Kidney glomerular epithelial cell (primary cell): ENCODE results near the gene RNF32.
"Not testable (repeated sequence)": the region's sequence is repeated elsewhere in the genome, so short reads cannot be mapped to it uniquely, and the experiment has no call there.

Source experiments
- DNase-seq: peaks from one replicate; lab custom pipeline; 2025; lab: John Stamatoyannopoulos, UW

RNF32 gene

DNA sequence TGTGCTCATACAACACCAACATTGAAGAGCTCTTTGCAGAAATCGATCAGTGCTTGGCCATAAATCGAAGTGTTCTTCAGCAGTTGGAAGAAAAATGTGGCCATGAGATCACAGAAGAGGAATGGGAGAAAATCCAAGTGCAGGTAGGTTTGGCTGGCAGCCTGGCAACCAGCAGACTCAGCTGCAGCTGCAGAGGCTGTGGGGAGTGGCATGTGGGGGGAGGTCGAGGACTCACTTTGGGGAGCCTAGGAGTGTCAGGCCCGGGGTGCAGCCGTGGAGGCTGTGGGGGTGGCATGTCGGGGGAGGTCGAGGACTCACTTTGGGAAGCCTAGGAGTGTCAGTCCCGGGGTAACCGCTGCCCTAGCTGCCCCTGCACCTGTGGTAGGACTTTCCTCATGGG lies 35.1 kb downstream of the RNF32 start:
- DNase-seq = no peak

DNA sequence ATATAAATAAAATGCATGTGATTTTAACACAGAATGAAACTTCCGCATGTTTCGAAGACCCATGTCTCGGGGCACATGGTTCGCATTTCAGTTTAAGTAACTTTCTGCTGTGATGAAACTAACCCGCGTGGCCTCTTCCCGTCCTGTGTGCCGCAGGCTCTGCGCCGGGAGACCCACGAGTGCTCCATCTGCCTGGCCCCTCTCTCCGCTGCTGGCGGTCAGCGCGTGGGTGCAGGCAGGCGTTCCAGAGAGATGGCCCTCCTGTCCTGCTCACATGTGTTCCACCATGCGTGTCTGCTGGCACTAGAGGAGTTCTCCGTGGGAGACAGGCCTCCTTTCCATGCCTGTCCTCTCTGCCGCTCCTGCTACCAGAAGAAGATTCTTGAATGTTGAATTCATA lies 35.7 kb downstream of the RNF32 start:
- DNase-seq = no peak

DNA sequence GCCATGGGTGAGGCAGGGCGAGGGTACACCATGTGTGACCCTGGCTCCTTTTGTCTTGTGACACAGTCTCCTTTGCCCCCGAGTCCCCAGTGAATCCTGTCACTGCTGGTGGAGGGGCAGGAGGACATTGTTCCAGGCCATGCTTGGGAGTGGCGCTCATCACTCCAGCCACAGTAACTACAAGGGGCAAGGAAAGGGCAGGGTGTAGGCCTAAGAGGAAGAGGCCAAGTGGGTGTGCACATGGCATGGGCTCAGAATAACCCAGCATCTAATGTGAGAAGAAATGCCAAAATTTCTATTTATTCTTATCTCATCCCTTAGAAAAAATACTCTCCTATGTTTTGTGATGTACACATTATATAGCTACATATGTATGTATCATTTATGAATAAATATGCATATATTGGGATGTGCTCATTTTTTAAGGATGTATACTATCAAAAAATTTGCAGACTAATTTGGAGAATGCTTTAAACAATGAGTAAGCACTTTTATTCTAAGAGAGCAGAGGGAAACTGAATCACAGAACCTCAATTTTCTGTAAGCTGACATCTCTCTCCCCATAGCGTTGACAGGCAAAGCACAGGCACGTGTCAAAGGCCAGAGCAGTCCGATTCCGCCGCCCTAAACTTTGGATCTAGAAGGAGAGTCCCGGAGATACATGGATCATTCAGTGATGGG lies 36.9 kb downstream of the RNF32 start:
- no peak for DNase-seq

DNA sequence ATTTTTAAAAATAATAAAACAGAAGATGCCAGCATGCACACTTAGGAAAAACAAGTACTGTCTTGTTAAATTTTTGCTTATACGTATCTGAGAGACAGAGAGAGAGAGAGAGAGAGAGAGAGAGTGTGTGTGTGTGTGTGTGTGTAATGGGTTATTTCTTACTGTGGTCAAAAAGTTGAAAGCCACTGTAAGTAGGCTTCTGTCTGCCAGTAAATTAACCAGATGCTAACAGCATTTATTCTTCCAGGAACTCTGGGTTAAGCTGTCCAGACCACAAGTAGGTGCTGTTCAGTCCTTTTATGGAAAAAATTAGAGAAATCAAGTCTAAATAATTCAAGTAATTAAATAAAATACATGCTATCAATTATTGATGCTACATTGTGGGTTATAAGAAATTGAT lies 39.7 kb downstream of the RNF32 start:
- no peak for DNase-seq

DNA sequence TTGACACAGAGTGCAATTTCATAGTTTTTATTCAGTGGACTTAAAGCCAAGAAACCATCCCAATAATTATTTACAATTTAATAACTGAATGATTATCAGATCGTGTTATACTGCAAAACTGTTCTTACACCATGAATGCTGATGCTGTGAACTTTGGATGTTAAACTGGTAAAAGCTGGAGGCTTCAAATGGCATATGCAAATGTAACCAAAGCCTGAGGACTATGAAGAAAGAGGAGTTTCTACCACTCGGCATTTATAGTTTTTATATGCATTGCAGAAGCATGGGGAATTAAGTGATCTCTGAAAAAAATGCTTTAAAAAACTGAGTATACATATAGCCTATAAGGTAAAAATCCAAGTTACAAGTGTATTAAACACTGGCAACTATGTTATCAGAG lies 42.4 kb downstream of the RNF32 start:
- no peak for DNase-seq

DNA sequence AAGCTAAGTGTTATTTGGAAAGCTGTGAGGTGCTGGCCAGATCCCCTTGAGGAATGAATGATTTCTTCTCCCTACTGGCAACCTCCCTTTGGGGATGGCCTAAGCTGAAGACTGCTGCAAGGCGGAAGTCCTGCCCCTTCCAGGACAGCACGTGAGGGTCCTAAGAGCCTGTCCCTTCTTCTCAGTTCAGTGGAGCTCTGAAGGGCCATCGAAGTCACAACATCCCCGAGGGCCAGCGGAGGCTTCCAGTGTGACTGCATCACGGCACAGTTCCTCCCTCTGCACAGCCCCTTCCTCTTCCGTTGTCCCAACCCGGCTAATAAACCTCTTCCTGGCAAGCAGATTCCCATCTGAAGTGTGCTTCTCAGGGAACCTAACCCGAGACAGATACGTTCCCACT lies 43.7 kb downstream of the RNF32 start:
- no peak for DNase-seq

DNA sequence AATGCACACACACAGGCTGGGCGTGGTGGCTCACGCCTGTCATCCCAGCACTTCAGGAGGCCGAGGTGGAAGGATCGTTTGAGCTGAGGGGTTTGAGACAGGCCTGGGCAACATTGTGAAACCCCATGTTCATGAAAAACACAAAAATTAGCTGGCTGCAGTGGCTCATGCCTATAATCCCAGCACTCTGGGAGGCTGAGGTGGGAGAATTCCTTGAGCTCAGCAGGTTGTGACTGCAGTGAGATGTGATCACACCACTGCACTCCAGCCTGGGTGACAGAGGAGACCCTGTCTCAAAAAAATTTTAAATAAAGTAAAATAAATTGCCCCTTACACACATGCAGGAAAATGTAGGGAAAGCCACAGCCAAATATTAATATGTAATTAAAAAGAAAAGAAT lies 44.1 kb downstream of the RNF32 start:
- DNase-seq = no peak

DNA sequence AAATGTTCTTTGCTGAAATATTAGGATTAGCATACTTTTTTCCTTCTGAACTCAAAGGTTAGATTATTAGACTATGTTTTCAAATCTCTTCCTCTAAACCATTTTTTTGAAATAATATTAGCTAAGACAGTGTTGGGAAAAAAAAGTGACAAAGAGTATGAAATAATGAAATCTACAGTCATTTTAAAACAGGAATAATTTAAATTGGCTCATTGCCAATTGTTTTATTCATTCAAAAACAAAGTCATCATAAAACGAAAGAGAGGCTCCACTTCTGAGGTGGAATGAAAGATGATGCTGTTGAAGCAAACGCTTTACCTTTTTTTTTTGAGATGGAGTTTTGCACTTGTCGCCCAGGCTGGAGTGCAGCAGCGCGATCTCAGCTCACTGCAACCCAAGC lies 51.2 kb downstream of the RNF32 start:
- no peak for DNase-seq

DNA sequence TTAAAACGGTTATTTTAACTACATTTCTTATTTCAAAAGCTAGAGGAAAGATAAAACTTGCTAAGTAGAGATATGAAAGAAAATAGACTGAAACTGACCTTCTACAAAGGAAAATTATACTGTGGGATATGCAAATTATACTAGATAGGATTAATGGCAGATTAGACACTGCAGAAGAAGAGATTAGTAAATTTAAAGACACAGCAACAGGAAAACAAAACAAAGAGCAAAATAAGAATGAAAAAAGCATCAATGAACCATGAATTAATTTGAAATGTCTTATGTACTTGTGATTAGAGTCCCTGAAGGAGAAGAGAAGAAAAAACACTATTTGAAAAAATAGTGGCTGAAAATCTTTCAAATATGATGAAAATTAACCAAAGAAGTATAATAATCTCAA lies 52.3 kb downstream of the RNF32 start:
- no peak for DNase-seq

DNA sequence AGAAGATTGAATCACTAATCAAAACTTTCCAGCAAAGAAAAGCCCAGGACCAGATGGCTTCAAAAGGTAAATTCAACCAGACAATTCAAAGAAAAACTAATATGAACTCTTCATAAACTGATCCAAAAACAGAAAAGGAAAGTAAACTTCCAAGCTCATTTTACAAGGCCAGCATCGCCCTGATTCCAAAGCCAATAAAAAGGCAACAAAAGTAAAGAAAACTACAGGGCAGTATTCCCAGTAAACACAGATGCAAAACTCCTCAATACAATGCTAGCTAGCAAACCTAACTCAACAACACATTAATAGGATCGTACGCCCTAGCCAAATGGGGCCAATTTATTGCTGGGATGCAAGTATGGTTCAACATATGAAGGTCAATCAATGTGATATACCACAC lies 53.1 kb downstream of the RNF32 start:
- DNase-seq = no peak

DNA sequence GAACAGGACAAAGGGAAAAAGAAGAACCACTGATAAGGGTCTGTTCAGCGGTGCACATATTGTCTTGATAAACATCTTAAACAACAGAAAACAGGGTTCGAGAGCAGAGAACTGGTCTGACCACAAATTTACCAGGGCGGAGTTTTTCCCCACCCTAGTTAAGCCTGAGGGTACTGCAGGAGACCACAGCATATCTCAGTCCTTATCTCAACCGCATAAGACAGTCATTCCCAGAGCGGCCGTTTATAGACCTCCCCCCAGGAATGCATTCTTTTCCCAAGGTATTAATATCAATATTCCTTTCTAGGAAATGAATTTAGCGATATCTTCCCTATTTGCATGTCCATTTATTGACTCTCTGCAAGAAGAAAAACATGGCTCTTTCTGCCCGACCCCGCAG lies 56.7 kb downstream of the RNF32 start:
- DNase-seq = not testable (repeated sequence)

DNA sequence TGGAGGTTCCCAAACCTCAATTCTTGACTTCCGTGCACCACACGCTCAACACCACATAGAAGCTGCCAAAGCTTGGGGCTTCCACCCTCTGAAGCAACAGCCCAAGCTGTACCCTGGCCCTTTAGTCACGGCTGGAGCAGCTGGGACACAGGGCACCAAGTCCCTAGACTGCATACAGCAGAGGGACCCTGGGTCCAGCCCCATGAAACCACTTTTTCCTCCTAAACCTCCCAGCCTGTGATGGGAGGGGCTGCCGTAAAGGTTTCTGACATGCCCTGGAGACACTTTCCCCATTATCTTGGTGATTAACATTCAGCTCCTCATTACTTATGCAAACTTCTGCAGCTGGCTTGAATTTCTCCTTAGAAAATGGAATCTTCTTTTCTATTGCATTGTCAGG lies 57.9 kb downstream of the RNF32 start:
- not testable (repeated sequence) for DNase-seq

DNA sequence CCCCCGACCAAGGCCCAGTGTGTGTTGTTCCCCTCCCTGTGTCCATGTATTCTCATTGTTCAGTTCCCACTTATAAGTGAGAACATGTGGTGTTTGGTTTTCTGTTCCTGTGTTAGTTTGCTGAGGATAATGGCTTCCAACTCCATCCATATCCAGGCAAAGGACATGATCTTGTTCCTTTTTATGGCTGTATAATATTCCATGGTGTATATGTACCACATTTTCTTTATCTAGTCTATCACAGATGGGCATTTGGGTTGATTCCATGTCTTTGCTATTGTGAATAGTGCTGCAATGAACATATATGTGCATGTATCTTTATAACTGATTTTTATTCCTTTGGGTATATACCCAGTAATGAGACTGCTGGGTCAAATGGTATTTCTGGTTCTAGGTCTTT lies 61.2 kb downstream of the RNF32 start:
- DNase-seq = not testable (repeated sequence)

DNA sequence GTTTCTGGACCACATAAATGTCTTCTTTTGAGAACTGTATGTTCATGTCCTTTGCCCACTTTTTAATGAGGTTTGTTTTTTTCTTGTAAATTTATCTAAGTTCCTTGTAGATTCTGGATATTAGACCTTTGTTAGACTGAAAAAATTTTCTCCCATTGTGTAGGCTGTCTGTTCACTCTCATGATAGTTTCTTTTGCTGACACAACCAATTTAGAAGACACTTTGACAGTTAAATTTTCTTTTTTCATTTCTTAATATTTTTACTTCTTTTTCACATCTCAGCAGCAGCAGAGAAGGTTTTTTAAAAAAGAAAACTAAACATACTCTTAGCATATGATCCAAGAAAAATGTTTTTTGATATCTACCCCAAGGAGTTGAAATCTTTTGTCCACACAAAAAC lies 61.8 kb downstream of the RNF32 start:
- no peak for DNase-seq

DNA sequence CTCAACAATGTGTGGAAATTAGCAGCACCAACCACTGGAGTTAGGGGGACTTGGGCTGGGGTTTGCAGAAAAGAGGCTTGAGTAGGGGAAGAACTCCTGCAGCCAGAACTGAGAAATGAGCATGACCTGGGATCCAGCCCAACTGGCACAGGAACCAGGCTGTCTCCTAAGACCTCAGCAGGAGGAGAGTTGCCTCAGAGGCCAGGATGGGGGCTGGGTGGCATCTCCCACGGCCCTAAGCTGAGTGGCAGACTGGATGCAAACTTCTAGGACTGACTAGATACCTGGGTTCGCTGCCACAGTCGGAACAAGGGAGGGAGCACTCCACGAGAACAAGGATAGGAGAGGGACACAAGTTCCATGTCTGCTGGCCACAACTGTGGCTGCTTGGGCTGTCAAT lies 62.6 kb downstream of the RNF32 start:
- no peak for DNase-seq

DNA sequence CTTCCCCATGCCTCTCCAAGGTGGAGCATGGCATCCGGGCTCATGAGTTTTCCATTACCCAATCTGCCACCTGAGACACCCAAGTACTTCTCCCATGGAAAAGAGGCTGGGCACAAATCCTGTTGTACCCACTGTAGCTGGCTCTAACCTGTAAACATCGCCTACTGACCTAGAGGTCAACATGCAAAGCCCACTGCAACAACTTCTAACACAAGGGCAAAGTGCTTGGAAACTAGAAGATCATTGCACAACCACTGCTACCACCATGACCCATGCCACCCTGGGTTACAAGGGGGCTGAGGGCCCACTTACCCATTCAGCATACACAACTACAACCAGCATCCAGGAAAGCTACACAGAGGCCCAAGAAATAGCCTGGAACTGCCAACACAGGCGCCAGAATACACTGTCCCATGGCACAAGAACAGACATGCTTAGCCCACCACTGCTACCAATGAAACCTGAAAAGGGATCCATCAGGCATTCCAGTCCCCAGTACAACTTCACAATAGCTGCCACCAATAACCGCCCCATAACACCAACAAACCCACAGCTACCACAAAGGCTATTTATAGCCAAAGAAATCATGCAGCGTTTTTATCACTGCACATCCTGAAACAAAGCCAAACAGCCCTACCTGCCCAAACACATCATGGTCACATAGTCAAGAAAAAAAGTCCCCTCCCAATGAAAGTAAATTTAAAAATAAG lies 63.4 kb downstream of the RNF32 start:
- no peak for DNase-seq

DNA sequence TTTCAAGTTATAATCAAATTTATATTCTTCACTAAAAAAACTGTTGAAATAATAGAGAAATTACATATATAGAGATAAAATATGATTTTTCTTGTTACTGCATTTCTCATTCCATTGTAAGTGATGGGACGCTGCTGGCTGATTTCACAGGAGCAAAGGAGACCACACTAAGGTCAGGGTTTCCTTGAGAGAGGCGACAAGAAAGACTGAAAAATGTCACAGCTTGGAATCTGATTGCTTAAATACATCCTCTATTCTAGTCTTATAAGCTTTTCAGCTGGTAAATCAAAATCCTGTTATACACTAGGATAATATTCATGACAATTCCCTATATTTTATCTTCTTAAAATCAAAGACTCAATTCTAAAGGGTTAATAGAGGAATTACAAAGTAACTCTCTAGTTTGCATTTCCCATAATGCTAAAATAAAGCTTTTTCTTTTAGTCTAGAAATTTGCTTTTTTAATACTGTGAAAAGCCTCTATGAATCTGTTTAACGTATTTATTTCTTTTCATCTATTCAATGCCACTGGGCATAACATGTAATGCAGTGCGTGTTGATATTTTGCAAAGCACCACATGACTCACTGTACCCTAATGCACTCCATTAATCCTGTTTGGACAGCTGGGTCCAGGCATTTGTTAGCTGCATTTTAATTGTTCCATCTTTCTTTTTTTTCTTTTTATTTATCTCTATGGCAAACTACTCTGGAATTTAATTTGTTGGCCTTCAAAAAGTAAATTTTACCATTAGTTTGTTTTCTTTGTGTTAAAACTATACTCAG lies 81.7 kb downstream of the RNF32 start:
- no peak for DNase-seq

DNA sequence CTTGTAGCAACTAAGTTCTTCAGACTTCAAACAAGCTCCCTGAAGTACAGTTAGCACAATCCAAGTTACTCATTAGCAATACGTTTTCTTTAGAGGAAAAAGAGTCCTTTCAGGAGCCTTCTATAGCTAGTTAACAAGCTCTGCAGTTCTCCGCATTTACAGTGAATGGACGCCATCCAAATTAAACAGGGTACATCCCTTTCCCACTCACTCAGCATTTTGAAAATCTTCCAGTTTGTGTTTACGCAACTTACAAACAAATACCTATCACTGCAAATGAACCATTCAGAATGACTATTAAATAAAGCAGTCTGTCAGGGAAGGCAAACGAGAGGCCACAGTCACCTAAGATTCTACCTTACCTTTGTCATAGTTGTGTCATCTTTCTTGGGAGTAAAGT lies 84.5 kb downstream of the RNF32 start:
- DNase-seq = no peak

DNA sequence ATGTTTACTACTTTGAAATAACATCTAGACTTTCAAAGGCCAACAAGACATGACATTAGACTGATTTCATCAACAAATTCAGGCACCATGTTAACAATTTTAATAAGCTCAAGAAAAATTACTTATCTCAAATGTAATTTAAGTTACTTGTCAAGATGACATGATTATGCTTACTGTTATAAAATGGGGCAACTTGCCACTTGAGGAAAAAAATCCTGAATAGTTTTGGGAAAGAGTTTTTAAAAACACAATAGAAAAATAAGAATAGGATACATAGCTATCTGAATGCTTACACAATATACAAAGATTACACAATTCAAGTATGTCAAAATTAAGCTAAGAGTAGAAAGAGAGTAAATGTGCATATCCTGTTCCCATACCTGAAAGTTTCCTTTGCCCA lies 85.4 kb downstream of the RNF32 start:
- DNase-seq = no peak
